Middle frontal gyrus (tissue), 1 donor: ENCODE results near the gene FRMPD3.
"Not testable (repeated sequence)": the region's sequence is repeated elsewhere in the genome, so short reads cannot be mapped to it uniquely, and the experiment has no call there.

Source experiments
- DNase-seq: peaks from one replicate; pipeline ENCODE4 v3.0.0-alpha.2; 2015; ENCODE audit warnings: low spot score; ENCODE audit errors: extremely low spot score

FRMPD3 gene

DNA sequence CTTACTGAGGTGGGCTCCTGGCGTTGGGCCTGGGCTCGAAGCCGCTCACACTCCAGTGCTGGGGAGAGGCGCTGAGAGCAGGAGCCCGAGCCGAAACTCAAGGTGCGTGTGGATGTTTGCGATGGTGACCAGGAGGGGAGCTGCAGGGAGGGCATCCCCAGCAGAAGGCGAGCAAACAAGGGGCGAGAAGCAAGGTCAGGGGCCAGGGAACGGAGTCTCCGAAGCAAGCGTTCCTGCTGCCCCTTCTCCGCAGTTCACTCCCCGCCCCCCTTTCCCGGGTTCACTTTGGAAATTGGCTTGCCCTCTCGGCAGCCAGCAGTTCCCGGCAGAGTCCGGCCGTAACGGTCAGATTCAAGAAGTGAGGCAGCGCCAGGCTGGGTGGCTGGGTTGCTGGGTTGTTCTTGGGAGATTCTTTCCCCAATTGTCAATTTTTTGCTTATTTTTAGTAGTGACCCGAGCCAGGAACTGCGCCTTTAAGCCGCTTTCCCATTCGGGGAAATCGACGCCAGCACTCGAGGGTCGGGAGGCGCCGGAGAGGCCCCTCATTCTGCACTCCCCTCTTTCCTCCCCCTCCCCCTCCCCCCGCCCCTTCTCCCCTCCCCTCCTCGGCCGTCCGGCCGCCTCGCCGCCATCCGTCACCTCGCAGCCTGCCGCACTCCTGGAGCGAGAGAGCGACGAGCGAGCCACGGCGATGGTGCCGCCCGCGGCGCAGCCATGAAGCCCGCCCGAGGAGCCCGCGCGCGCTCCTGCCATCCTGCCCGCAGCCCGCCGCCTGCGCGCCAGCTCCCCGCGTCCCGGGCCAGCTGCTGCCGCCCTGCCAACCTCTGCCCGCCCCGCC lies at the start of gene FRMPD3:
Gene FRMPD3 (plus strand): TSS at position 655 of the 838 bp plus-strand sequence. CDS start 76,937 bp downstream, outside the sequence.
- no peak for DNase-seq

DNA sequence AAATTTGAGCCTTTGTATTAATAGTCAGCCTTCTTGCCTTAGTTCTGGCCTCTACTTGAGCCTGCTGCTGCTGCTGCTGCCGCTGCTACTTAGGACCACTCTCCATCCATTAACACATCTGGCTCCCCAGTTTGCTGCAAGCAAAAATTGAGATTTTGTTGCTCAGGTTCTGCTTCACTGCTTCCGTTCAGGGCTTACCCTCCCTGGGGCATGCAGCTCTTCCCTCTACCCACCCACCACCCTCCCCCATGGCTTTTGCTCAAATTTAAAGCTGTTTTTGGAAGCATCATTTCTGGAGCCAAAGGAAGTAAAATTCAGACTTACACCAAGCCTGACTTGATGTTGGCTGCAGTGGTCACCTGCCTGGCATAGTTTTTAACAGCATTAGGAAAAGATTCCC lies 28.9 kb upstream of the FRMPD3 start:
- no peak for DNase-seq

DNA sequence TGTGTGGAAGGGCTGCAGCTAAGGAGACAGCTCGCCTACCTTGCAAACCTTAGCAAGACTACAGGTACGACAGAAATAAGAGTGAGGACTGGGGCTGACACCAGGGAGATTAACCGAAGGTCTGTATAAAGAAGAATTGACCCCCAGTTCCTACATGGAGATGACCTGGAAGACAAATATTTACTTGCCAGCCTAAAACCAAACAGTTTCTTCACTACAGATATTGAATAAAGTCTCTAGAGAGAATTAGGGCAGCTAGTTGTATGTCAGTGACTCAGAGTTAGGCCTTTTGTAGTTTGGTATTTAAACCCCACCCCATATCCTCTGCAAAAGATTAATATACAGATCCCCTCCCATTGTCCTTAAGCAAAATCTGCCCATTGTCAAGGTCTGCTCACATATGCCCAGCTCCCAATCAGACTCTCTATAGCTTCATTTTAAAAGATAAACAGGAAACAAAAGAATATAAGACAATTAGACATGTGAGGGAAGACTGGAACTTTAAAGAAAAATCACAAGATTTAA lies 28.1 kb upstream of the FRMPD3 start:
- DNase-seq = no peak

DNA sequence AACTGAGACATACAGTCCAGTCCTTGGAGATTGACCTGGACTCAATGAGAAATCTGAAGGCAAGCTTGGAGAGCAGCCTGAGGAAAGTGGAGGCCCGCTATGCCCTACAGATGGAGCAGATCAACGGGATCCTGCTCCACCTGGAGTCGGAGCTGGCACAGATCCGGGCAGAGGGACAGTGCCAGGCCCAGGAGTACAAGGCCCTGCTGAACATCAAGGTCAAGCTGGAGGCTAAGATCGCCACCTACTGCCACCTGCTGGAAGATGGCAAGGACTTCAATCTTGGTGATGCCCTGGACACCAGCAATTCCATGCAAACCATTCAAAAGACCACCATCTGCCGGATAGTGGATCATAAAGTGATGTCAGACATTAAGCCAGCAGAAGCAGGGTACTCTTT lies 20.4 kb upstream of the FRMPD3 start:
- no peak for DNase-seq

DNA sequence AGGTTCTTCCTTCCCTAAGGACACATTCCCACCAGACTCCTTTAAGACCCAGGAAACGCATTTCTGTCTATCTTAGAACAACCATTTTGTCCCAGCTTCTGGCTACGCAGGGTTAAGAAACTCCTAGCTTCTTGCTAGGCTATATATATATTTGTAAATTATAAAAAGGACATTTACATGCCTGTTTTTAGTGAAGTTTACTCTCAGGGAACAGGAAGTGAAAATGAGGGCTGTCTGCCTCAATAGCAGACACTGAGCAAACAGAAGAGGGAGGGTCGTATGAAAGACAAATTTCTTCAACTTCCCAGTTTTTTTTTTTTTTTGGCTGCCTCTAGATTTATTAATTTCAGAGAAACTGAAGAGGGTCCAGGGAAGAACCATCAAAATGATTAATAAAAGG lies 9.3 kb upstream of the FRMPD3 start:
- no peak for DNase-seq

DNA sequence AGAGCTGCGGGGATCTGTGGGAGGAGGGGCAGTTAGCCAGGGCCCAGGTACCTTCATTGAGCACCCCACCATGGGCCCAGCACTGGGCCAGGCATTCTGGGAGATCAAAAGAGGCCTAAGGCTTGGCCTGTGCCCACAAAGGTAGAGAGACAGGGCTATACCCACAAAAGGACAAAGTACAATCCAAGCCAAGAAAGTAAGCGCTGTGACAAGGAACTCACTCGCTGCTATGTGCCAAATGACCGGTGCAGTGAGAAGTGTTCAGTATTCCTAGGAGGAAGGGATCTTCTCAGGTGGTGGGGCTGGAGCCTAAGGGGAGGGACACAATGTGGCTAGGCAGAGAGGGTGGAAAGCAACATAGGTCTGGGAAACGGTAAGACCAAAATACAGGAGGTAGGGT lies 8.8 kb upstream of the FRMPD3 start:
- DNase-seq = no peak

DNA sequence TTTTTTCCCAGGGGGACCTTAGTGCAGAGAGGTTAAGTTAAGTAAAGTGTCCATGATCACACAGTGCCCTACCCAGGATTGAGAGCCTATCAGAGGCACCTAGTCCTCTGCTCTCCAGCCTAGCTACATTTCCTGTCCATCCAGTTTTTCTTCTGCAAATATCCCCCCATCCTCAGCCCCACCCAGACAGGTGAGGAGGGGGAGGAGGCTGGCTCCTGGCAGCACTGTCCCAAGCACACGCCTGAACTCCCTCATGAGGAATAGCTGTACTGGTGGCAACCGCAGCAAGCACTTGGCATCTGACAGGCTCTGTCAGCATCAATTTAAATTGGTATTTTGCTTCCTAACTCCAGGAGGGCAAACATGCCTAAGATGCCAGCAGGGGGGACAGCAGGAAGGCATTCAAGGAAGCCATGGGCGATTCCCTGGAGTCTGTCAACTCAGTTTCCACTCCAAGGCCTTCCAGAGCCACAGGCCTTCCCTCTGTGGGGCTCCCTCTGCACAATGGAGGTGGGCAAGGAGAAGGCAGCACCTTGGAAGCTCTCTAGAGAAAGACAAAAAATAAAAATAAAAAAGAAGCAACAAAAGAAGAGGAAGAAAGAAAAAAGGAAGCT lies 6.4 kb upstream of the FRMPD3 start:
- no peak for DNase-seq

DNA sequence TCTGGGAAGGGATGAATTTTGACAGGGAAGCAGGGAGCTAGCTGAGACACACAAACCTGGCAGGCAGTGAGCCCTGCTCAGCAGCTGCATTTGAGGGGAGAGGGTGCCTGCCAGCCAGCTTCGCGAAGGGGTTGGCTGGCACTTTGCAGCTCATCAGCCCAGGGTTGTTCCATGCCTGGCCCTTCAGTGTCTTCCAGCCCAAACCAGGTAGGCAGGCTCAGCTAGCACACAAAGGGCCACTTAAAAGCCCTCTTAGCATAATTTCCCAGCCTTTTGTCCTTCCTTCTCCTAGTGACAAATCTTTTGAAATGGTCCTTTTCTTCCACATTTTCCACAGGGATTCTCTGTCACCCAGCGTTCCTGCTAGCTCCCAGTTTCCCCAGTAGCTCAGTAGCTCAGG lies 4.3 kb upstream of the FRMPD3 start:
- DNase-seq = no peak

DNA sequence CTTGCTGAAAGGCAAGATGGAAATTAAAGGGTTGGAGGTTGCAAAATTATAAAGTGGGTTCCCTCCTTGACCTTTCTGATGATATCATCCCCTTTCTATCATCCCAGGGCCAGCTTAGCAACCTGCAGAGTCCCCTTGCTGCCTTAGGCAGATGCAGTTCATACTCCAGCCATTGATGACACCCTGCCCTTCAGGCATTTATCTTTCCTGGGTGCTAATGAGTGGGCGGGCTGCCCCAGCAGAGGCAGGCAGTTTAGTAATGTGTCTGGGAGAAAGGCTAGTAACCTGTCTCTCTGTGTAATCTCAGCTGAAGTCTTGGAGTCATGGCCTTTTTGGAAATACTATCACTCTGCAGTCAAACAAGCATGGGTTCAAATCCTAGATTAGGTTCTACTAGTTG lies 3.8 kb upstream of the FRMPD3 start:
- DNase-seq = no peak

DNA sequence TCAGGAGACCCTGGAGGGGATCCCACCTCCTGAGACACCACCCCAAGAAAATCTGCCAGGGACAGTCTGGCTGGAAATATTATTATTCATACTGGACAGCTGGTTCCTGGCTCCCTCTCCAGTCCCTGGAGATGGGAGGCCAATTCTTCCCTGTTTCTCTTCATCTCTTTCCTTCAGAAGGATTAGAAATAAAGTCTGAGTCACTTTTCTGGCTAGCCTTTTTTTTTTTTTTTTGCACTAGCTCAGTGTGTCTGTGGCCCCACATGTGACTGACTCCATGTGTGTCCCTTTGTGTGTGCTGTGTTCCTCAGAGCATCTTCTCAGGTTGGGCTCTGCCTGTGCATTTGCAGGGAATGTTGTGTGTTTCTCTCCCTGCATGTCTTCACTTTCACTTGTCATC lies 1.8 kb upstream of the FRMPD3 start:
- no peak for DNase-seq

DNA sequence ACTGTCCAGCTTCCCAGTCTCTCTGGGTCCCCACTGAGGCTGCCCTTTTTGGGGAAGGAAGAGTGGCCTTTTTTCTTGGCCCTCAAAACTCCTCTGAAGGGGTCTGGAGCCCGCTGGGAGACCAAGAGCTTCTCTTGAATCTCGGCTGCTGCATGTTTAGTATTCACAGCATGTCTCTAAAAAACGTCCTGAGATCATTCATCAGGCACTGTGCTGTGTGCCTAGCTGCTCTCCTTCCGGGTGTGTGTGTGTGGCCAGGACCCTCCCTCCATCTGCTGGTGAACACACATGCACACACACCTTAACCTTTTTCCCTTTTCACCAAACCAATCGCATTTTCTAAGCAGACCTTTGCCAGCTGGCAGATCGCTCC lies 841 bp upstream of the FRMPD3 start:
- DNase-seq = no peak

DNA sequence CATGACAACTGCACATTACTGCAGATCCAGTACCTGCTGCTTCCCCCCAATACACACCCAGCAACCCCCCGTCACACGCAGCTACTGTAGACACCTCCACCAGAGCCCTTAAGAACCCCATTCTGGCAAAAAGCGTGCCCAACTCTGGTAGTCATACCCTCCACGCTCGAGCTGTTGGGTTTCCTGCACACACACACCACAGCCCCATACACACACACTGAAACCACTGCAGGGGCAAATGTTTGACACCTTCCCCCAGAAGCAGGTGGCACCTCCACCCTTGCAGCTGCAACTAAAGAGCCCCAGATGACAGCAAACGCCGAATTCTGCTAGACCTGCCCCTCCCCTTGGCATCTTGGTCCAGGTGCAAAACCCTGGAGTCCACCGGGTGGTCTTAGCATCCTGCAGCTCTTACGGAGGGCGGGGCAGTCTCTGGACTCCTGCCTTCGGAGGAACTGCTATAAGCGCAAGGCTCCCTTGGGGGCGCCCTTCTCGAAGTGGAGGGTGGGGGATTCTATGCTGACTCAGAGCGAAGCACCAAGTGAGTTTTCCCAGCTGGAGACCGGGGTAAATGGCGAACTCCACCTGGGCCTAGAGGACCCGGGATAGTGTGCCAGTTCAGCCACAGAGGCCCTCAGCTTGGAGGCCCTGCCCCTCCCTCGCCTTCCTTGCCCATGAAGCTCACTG lies 1.5 kb downstream of the FRMPD3 start:
- no peak for DNase-seq

DNA sequence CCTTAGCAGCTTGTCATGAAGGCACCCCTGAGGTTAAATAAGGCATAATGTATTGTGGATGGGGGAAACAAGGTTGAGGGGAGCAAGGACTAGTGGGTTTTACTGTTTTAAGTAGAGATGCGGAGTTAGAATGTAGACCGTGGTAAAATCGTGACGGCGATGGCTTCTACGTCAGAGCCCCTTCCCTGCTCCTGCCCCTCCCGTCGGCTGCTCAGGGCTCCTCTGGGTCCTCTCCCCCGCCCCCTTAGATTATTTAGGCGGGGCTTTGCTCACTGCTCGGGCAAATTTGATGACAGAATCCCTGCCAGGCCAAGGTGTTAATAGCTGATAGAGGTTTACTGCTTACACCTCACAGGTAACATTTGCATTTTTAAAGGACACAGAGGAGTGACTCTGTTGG lies 2.3 kb downstream of the FRMPD3 start:
- no peak for DNase-seq

DNA sequence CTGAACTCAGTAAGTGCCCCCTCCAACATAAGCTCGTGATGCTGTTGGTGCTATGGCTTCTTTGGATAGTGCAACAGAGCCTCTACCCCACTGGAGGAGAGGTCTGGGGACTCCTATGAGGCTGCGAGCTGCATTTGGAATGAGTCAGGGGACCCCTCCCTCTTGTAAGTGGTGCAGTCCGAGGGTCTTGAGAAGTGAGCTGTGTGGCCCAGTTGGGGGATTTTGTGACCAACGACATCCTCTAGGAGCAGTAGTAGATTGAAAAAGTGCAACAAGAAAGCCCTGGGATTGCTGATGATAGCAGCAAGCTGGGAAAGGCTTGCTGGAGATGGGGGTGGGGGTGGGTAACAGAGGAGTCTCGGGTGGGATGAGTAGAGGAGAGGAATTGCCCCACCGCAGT lies 3.1 kb downstream of the FRMPD3 start:
- DNase-seq = no peak

DNA sequence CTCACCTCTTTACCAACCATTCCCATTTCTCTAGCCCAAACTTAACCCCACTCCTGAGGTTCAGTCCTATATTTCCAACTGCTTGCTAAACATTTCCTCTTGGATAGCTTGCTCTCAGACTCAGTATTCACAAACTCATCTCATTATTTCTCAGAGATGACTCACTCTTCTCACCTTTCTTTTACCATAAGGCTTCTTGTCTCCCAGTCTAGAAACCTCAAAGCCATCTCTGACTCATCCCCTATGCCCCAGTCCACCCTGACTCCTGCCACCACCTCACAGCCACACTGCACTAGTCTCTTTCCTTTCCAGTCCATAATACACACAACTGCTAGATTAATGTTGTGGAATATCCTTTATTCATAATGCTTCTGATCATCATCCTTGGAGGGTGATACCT lies 4.8 kb downstream of the FRMPD3 start:
- no peak for DNase-seq

DNA sequence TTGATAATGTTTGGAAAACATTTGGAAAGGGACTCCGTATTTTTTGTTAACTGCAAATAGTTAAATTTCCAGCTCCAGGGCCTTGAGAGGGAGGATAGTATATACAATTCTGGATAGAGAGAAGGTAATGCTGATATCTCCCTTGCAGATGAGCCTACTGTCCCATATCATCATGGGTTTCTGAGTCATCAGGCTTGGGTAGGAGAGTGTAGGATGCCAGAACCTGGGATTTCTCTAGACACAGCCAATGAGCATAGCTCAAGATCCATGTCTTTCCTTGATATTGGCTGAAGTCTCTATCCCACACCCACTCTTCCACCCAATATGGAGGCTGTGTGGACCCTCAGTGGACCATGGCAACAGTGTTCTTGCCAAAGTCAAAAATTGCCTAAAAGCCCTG lies 7.8 kb downstream of the FRMPD3 start:
- DNase-seq = no peak

DNA sequence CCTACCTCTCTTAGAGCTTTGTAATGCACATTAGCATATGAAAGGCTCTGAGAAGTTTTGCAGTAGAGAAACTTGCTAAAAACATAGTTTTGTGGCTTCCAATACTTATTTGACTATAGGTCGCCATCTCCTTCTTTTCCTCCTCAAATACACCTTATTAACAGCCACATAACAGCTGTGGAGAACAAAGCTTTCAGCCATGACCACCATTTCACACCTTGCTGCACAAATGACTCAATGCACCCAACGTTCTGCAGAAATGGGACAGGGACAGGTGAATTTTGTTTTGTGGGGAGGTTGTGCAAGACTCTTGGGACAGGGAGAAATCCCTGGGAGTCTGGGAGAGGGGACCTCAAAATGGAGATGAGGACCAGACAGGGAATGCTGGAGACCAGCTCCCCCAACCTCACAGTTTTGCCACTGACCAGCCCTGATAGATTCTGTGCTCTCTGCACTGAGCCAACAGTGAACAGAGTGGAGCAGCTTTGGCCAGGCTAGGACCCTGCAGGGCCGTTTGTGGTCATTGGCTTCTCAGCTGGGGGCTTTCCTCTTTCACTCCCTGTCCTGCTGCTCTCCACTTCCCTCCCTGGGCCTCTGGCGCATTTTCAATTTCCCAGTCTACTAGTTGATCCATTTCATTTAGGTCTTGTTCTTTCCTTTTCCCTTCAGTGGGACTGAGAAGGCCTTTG lies 16.6 kb downstream of the FRMPD3 start:
- no peak for DNase-seq

DNA sequence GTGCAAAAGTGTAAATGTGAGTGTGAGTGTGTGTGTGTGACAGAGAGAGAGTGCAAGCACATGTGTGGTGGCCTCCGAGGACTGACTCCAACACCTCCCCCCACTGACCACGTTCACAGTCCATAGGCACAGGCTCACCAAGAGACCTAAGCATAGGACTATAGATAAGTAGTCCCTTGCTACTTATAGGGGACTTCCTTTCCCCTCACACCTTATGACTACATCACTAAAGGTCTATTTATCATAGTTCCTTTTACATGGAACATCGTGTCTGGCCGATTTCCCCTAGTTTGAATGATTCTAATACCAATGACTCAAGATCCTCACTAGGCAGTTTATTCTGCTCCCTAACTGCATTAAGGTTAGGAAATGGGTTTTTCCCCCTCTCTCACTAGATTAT lies 17.8 kb downstream of the FRMPD3 start:
- no peak for DNase-seq

DNA sequence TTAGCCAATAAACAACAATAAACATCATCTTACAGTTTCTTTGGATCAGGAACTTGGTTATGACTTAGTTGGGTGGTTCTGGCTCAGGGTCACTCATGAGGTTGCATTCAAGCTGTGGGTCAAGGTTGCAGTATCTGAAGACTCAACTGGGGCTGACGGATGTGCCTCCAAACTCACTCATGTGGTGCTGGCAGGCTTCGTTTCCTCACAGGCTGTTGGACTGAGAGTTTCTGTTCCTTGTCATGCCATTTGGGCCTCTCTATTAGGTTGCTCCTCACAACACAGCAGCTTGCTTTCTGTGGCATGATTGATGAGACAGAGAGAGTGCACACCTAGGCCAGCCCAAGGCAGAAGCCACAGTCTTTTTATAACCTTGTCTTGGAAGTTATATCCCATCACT lies 20.7 kb downstream of the FRMPD3 start:
- DNase-seq = no peak

DNA sequence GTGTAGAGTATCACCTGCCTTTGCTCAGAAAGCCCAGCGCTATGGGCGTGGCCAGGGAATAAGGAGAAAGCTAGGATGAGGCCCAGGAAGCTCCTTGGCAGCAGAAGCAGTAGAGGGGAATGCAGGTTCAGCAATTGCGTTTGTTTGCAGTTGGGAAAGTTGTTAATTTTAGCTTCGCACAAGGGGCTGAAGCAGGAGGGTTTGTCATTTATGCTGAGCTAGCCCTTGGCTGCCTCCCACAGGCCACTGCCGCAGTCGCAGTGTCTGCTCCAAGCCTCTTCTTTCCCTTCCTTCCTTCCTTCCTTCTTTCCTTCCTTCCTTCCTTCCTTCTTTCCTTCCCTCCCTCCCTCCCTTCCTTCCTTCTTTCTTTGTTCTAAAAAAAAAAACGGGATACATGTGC lies 21.5 kb downstream of the FRMPD3 start:
- no peak for DNase-seq

DNA sequence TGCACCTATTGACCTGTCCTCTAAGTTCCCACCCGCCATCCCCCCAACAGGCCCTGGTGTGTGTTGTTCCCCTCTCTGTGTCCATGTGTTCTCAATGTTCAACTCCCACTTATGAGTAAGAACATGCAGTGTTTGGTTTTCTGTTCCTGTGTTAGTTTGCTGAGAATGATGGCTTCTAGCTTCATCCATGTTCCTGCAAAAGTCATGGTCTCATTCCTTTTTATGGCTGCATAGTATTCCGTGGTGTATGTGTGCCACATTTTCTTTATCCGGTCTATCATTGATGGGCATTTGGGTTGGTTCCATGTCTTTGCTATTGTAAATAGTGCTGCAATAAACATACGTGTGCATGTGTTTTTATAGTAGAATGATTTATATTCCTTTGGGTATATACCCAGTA lies 22.0 kb downstream of the FRMPD3 start:
- DNase-seq = not testable (repeated sequence)

DNA sequence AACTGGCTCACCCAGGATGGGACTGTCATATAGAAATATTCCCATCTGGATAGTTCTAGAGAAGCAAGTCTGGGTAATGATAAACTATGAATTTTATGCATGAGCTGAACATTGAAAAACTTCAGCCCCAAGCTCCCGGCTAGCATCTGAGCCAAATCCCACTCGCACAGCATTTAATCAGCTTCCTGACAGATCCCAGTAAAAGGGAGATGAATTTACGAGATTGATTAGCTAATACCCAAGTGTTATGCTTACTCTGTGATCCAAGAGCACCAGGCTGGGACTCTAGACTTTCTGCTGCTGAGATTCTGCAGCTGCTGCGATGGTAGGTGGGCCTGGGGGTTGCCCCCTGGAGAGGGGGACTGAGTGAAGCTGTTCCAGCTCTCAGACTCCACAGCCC lies 28.0 kb downstream of the FRMPD3 start:
- DNase-seq = no peak
